GM12878 (cell line): ENCODE measurements around the gene CD300LG.

Experiments
- CHD1 ChIP-seq: IDR thresholded peaks from 2 replicates; pipeline ENCODE4 v1.6.1; 2012; ENCODE audit warnings: low read depth, low read length, improper control_type of control experiment
- EZH2 ChIP-seq: IDR thresholded peaks from 2 replicates; pipeline ENCODE4 v1.6.1; 2012; ENCODE audit warnings: low read depth, mild to moderate bottlenecking, control low read depth, inconsistent platforms, low read length, borderline replicate concordance; ENCODE audit not compliant: control insufficient read depth
- IKZF1 ChIP-seq: fragments of 450-650 bp; conservative IDR thresholded peaks from 2 replicates; pipeline ENCODE4 v1.6.1; 2017; ENCODE audit warnings: antibody characterized with exemption, mild to moderate bottlenecking
- KAT2A ChIP-seq: conservative IDR thresholded peaks from 2 replicates; pipeline ENCODE4 v1.6.1; 2011; ENCODE audit warnings: low read depth, low read length; ENCODE audit not compliant: control insufficient read depth
- KDM1A ChIP-seq: fragments of 200-600 bp; sonication (generic); IDR thresholded peaks from 2 replicates; pipeline ENCODE4 v1.6.1; 2016; ENCODE audit warnings: borderline replicate concordance
- STAT3 ChIP-seq: IDR thresholded peaks from 2 replicates; pipeline ENCODE4 v1.6.1; 2011; ENCODE audit warnings: low read depth, low read length, improper control_type of control experiment
- TCF12 ChIP-seq: IDR thresholded peaks from 2 replicates; pipeline ENCODE4 v1.6.1; 2011; ENCODE audit warnings: low read depth, mild to moderate bottlenecking, low read length
- TF ChIP-seq, protein P1 (sequence below): fragments of 450-650 bp; IDR thresholded peaks from 2 replicates; pipeline ENCODE4 v1.6.1; 2017; ENCODE audit warnings: borderline replicate concordance
- TF ChIP-seq, protein P2 (sequence below): IDR thresholded peaks from 2 replicates; pipeline ENCODE4 v1.6.1; 2012; ENCODE audit warnings: low read length, inconsistent platforms
- TF ChIP-seq, protein P3 (sequence below), 3 experiments: IDR thresholded peaks in 2 of 3; conservative IDR thresholded peaks in 1 of 3; 2 replicates each; pipeline ENCODE4 v1.5.1; 2011; ENCODE audit warnings: low read depth in 3 of 3, low read length in 3 of 3, mild to moderate bottlenecking in 3 of 3, control low read depth in 2 of 3, moderate library complexity in 2 of 3, inconsistent platforms in 1 of 3, mixed read lengths in 1 of 3; ENCODE audit not compliant: control insufficient read depth in 2 of 3, insufficient read depth in 1 of 3; ENCODE audit errors: extremely low read depth in 1 of 3

DNA sequence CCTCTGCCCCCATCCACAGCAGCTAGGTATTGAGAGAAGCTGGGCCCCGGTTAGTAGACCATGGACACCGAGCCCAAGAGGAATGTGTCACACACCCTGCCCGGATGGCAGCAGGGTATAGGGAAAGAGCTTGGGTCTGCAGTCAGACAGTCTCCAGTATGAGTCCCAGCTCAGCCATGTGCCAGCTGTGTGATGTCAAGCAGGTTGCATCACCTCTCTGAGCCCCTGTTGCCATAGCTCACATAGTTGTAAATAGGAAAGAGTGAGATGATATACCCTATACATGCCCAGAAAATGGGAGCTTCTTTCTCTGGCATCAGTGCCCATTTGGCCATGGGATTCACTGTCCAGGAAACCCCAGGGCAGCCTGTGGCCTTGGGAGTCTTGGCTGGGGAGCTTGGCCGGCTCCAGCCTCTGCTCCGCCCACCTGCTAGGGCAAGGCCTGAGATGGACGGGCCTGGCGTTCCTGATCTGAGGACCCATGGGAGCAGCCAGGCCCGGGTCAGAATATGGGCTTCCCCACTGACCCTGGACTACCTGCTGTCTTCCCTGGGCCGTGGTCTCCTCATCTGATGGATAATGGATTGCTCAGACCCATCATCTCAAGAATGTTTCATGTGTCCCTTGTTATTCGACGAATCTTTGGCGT lies 13.2 kb downstream of the CD300LG start:
- TF ChIP-seq, protein P1, sequence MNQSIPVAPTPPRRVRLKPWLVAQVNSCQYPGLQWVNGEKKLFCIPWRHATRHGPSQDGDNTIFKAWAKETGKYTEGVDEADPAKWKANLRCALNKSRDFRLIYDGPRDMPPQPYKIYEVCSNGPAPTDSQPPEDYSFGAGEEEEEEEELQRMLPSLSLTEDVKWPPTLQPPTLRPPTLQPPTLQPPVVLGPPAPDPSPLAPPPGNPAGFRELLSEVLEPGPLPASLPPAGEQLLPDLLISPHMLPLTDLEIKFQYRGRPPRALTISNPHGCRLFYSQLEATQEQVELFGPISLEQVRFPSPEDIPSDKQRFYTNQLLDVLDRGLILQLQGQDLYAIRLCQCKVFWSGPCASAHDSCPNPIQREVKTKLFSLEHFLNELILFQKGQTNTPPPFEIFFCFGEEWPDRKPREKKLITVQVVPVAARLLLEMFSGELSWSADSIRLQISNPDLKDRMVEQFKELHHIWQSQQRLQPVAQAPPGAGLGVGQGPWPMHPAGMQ = no peak
- TF ChIP-seq TCF12 (no peak), CHD1 (no peak), STAT3 (no peak), IKZF1 (no peak), KAT2A (no peak), EZH2 (no peak), KDM1A (no peak)
- TF ChIP-seq, protein P2, sequence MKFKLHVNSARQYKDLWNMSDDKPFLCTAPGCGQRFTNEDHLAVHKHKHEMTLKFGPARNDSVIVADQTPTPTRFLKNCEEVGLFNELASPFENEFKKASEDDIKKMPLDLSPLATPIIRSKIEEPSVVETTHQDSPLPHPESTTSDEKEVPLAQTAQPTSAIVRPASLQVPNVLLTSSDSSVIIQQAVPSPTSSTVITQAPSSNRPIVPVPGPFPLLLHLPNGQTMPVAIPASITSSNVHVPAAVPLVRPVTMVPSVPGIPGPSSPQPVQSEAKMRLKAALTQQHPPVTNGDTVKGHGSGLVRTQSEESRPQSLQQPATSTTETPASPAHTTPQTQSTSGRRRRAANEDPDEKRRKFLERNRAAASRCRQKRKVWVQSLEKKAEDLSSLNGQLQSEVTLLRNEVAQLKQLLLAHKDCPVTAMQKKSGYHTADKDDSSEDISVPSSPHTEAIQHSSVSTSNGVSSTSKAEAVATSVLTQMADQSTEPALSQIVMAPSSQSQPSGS = no peak
- TF ChIP-seq, protein P3, sequence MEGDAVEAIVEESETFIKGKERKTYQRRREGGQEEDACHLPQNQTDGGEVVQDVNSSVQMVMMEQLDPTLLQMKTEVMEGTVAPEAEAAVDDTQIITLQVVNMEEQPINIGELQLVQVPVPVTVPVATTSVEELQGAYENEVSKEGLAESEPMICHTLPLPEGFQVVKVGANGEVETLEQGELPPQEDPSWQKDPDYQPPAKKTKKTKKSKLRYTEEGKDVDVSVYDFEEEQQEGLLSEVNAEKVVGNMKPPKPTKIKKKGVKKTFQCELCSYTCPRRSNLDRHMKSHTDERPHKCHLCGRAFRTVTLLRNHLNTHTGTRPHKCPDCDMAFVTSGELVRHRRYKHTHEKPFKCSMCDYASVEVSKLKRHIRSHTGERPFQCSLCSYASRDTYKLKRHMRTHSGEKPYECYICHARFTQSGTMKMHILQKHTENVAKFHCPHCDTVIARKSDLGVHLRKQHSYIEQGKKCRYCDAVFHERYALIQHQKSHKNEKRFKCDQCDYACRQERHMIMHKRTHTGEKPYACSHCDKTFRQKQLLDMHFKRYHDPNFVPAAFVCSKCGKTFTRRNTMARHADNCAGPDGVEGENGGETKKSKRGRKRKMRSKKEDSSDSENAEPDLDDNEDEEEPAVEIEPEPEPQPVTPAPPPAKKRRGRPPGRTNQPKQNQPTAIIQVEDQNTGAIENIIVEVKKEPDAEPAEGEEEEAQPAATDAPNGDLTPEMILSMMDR (IDR thresholded peaks at IDR 0.05 in 2 of 3, conservative IDR thresholded peaks at IDR 0.05 in 1 of 3; ENCODE audit: control insufficient read depth in 2 of 3, extremely low read depth in 1 of 3, insufficient read depth in 1 of 3, low read depth in 3 of 3, low read length in 3 of 3) = no peak
